HG03469 (cell line): ENCODE measurements around the gene CADM3.
A peak's percentile ranks its signal among the peaks of the same experiment; 100 is the strongest.

ENCODE experiments used
- ATAC-seq: cut with Tn5 transposase; IDR thresholded peaks from one replicate; pipeline ENCODE4 v1.9.1; 2021; ENCODE audit warnings: mild to moderate bottlenecking, moderate library complexity, moderate number of reproducible peaks; ENCODE audit not compliant: unreplicated experiment

CADM3 gene

DNA sequence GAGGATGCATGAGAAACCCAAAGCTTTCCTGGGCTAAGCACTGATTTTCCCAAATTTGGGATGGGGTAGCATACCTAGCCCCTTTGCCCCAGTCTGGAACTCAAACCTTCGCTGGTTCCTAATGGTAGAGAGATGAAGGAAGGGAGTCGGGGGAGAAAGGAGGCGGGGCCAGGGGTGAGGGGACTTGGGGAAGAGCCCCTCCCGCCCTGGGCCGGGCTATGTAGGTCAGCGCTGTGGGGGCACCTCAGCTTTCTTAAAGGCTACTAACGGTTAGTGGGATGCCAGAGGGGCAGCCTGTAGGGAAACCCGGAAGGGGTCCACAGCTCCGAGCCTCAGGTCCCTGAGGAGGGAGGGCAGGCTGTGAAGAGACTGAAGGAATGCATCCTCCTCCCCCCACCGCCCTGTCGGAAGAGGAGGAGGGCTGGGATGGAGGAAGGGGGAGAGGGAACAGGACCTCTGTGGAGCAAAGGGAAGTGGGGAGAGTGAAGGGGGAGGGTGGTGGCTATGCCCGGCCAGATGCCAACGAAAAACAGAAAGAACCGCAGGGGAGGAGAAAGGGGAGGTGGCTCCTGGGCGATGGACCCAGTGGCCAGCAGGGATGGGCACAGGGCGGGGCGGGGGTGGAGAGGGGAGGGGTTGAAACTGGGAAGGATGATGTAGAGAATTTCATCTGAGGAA, 1.3 kb downstream of the CADM3 start:
- no peak for ATAC-seq

DNA sequence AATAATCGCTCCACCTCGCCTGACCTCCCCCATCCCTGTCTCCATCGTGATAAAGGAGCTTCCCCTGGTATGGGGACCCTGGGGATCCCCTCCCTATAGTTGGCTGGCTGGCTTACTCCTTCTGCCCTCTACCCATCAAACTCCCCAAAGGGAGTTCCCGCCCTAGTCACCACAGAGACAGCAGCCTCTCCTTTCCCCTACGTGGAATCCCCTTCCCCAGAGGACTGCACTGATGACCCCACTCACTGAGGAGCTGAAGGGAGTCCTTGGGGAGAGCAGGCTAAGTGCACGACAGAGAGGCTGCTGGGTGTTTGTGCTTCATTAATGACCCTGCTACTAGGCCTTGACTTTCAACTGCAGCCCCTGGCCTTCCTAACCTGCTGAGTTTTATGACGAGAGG, 1.9 kb downstream of the CADM3 start:
- no peak for ATAC-seq

DNA sequence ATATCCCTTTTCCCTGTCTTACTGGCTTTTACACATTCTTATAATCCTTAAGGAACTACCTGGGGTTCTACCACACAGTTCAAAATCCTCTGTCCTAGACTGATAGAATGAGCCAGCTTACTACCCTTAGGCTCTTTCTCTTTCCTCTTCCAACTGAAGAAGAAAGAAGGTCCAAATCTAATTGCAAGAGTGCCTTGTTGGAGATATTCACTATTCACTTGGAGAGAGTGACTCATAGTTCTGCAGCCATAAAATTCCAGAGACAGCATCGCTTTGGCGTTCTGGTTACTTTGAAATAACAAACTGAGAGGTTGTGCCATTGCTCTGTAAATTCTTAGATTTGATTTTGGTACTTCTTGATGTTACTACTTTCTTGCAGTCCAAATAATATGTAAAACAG, 4.2 kb downstream of the CADM3 start:
- ATAC-seq, result no peak

DNA sequence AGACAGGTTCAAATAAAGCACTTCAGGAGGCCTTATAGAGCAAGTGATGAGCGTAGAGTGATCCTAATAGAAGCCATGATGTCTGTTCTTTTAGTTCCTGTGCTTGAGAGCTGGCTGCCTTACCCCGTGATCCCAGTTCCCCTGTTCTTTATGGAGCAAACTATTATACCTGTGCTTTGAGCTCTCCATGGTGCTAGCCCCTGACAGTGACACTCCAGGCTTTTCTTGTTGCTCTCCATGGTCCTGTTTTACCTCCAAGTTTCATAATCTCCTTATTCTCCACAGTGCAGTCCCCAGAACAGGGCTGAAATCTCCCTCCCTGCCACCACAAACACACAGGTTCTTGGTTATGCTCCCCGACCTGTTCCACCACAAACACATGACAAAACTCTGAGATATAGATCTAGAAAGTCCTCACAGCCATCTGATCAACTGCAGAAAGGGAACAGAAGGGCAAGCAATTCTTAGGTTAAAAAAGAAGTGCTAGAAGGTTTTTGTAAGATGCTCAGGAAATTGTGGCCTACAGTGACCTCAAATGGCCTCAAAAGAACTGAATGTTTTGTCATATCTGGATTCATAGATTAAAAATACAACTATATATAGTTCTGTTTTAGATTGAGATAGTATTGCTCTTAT, 6.0 kb downstream of the CADM3 start:
- no peak for ATAC-seq

DNA sequence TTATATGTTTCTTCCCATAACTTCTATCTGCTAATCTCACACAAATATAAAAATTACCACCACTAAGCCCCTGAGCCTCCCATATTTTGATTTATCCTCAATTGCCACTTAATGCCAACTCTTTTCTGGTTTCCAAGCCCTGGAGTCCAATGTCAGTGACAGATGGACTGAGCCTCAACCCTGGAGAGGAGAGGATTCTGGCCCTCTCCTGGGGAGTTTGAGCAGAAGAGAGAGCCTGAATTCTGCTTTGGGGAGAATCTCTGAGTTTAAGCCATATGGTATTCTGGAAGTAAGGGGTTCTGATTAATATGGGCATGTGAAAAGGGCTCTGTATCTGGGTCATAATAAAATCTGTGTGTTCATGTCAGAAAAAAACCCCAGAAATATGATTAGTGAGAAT, 8.5 kb downstream of the CADM3 start:
- no peak for ATAC-seq

DNA sequence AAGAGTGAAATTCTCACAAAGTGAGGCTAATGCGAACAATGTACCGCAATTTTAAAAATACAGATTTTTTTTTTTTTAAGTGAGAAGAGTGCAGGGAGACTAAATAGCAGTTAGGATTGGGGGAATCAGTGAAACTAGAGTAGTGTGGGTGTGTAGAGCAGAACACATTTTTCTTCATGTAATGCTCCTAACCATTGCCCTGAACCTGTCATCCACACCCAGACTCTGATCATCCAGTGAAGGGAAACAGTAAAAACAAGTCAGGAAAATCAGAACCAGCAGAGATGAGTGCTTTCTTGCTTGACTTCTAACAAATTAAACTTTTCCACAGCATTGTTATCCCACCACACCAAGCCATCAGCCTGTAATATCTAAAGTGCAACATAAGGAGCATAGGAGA, 9.1 kb downstream of the CADM3 start:
- no peak for ATAC-seq

DNA sequence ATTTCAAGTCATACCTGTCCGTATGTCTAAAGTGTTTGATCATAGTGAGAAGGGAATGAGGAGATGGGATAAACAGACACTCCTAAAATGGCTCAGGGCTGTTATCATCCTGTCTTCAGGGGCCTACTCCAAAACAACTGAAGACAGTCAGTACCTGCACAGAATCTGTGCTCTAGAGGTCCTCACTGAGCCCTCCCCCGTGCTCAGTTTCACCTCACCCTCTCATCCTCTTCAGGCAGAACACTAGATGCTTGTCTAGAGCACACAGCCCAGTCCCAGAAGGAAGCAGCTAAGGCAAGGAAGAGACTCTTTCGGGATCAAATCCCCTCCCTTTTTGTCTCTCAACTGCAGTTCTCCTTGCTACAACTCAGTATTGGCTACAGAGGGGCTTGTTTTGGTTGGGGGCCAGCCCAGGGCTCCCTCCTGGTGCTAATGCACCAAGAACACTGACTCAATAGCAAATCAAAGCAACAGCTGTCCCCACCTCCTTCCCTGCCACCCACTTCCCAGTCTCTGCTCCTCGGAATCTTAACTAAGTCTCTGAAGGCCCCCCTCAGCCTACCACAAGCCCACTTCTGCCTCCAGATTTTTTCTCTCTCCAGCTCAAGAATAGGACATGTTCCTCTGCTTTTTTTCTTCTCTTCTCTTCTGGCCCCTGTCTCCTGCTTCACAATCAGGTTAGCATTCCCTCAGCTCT, 10.1 kb downstream of the CADM3 start:
- no peak for ATAC-seq

DNA sequence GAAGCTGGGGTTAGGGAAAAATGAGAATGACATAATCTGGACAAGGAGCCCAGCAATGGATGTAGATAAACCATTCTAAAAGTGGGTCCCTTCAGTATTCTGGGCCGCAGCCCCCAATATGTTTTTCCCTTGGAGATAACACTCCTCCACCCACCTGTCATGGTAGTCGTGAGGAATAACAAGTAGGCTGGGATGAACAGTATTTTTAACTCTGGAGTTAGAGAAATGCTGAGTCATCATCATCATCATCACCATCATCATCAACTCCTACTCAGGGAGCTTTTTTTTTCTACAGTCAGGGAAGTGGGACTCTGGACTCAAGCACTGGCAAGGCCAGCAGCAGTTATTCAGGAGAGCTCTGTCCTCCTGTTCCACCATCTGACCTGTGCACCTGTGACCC, 12.8 kb downstream of the CADM3 start:
- ATAC-seq, result no peak

DNA sequence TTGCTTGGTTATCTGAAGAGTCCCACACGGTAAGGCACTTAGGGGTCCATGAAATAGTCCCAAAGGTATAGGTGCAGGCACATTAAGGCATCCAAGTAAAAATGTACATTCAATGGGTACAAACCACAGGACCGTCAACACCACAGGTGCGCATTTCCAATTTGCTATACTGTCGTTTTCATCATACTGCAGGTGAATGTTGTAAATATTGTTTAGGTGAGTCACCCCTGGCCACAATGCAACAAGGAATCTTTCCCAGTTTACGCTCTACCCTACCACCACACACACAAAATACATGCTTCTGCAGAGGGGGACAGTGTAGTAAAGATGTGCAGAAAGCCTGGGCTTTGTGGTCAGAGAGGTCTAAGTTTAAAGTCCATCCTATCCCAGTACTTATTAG, 13.7 kb downstream of the CADM3 start:
- ATAC-seq, result no peak

DNA sequence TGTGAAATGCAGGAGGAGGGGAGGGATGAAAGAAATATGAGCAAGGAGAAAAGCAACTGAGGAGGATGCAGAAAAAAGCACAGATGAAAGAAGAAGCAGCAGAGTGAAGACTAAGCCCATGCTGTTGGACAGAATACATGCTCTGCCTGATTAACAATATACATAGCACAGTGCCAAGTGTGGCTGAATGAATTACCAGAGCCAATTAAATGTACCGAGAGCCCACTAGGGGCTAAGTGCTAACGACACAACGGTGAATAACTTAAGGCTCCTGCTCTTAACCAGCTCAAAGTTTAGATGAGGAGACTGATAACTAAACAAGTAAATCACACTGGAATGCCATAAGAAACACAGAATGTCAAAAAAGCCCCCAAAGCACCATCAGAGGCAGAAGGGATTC, 15.6 kb downstream of the CADM3 start:
- ATAC-seq, result no peak

DNA sequence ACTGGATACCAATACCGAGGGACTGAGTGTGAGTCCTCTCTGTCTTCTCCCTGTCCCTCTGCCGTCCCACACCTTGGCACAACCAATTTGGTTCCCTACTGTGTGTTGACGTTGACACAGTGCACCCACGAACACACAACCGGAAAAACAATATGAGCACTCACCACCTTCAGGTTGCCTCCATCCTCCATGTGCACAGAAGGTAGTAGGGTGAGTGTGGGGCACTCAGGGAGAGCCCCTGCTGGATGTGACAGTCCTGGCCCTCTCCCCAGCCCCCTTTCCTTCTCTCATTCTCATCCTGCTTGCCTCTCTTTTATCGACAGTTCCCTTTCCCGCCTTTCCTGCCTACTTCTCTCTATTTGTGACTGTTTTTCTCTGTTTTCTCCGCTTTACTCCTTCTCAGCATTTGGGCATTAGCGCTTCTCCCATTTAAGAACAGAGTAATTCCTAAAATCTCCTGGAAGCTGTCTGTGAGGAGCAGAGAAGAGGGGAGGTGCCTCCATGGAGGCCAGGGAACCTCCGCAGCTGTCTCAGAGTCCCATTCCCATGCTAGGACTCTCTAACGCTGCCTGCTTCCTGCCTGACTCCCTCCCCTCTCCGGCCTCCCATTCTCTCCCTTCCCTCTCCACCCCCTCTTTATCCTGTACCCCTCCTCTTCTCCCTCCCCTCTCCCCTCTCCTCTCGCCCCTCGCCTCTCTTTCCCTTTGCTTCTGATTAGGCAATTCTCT, 16.4 kb downstream of the CADM3 start:
- no peak for ATAC-seq

DNA sequence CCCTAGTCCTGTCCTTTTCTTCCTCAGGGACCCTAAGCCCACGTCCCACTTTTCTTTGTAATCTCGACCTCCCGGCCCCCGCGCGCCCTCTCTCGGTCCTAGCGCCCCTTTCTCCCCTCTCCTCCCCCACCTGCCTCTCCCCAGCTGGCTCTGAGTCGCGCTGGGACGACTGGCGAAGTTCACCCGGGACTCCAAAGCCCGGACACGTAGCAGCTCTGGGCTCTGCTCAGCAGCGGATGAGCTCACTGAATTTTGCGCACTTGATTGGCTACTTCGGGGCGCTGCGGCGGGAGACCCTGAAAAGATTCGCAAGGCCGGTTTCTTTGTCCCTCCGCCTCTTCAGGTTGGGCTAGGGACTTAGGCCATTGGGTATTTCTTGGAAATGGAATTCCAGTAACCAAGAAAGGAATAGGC, 17.0 kb downstream of the CADM3 start:
- ATAC-seq, result peak; percentile 87

DNA sequence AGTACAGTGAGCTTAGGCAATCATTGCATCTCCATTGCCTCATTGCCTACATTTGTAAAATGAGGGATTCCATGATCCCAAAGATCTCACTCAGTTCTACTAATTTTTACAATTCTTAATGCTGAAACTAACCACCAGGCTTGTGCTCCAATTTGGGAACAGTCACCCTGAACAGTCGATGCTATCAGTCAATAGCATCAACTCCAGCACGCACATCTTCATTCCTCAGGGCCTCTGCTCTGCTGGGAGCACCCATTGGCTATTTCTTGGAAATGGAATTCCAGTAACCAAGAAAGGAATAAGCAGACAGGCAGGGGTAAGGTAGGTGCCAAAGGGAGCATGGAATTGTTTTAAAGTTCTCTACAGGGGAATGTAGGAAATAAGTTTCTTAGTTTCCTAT, 19.0 kb downstream of the CADM3 start:
- no peak for ATAC-seq

DNA sequence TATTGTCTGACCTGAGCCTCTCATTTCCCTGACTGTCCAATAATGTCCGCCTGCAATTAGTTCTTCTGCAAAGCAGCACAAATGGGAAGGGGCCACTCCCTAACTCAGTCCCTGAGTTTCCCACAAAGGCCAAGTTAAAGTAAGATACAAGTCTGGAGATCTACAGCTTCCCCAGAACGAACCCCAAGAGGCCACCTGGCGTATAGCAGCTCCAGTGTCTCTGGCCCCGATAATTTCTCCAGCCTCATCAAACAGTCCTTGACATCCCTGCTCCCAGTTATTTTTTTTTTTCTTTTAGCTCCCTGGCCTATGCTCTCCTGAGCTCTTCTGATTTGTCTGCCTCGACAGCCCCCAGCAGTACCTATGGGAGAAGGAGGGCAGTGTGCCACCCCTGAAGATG, 25.1 kb downstream of the CADM3 start:
- ATAC-seq, result no peak

DNA sequence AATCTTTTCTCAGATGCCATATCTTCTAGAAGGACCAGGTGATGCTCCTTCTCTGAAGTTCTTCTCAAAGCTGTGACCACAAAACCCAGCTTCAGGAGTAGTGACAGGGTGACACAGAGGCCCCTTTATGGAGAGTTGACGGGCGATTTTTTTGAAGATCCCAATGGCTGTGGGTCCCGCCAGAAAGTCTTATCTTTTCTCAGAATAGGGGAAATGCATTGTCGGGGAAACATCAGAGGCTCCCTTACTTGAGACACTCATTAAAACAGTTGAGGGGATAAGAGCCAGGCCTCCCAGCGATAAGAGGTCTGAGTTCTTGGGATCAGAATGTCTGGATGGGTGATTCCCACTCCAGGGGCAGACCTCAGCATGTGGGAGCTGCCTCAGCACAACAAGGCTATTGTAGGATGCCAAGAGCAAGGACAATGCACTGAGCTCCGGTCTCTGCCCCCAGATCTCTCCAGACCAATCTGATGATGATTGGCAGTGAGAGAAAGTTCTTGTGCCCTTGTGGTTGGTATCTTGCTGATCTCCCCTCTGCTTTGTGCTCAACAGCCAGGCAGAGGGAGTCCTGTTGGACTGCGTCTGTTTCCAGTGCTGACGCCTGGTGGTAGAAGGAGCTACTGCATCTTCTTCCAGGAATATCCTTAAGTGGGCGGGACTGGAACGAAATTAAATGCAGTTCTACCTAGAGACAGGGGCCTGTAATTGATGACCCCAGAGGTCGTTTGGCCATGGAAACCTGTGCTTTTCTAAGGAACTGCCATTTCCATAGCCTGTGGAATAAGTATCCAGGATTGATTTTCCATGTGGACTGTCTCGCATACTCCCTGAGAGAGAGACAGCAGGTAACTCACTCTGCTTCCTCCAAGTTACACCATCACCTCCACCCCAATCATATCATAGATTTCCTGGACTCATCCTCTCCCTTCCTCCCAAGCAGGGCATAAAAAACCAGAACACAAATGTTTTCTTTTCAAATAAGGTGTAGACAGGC, 26.4 kb downstream of the CADM3 start:
- ATAC-seq, result peak; percentile 86

DNA sequence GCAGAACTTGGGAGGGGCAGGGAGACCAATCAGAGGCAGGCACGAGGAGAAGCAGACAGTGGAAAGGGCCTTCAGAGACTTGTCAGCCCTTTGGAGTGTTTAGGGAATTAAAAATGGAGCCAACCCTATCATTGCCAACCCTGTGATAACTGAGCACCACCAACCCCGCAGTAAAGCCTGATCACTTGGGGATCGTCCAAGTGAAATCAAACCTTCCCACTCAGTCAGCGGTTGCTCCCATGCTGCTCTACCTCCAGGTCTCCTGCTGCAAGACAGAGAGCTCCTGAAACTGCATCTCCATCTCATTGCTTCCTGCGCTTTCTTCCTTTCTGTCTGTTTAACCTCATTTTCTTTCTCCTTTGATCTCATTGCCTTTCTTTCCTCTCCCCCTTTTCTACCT, 28.5 kb downstream of the CADM3 start:
- no peak for ATAC-seq

DNA sequence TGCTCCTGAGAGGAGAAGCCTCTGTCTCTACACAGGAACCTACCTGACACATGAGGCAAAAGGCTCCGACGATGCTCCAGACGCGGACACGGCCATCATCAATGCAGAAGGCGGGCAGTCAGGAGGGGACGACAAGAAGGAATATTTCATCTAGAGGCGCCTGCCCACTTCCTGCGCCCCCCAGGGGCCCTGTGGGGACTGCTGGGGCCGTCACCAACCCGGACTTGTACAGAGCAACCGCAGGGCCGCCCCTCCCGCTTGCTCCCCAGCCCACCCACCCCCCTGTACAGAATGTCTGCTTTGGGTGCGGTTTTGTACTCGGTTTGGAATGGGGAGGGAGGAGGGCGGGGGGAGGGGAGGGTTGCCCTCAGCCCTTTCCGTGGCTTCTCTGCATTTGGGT, 29.4 kb downstream of the CADM3 start:
- no peak for ATAC-seq

DNA sequence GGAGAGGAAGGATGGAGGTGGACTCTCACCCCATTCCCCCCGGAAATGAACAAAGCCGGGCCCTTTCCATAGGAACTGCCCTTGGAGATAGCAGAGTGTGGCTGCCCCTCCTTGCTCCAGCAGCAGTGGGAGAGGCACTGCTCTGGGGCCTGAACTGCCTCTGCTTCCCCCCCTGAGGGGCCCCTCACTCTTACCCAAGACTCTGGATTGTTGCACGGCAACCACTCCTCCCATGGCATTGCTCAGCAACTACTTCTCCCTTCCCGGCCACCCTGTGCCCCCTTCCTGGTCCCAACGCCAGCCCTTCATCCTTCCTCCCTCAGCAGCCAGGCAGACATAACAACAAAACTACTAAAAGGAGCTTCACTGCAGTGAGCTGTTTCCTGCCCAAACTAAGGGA, 30.2 kb downstream of the CADM3 start:
- no peak for ATAC-seq

DNA sequence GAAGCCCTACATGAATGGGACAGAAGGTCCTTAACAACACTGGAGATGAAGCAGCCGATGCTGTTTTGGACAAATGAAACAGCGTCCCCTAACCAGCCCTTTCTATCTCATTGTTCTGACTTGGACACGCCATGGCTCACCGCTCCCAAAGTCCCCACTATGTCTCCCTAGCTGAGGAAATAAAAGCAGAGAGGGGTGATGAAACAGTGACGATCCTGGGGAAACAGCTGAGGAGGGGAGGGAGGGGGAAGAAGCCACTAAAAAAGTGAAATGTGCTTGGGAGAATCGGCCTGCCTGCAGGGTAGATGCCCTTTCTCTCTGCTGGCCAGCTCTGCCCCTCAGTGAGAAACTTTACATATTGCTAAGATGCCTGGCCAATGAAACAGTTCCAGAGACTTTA, 32.2 kb downstream of the CADM3 start:
- no peak for ATAC-seq
